ENCODE data around the gene PRKG1.
"Not testable (repeated sequence)": the region's sequence is repeated elsewhere in the genome, so short reads cannot be mapped to it uniquely, and the experiment has no call there.

PRKG1 gene

GRCh38 chr10:51321980-51322379 is 247.7 kb downstream of the PRKG1 start:
- no peak for DNase-seq (ENCODE audit: low spot score)

- no peak for DNase-seq (ENCODE audit: low spot score)
These were observed 251.4 kb downstream of the PRKG1 start for GRCh38 chr10:51325649-51326048.

GRCh38 chr10:51326174-51326573 is 251.9 kb downstream of the PRKG1 start:
- no peak for DNase-seq (ENCODE audit: low spot score)

GRCh38 chr10:51327432-51327831 is 253.1 kb downstream of the PRKG1 start:
- DNase-seq (ENCODE audit: low spot score): no peak

GRCh38 chr10:51340366-51340765 is 266.1 kb downstream of the PRKG1 start:
- DNase-seq (ENCODE audit: low spot score): no peak

- DNase-seq (ENCODE audit: low spot score): no peak
These were observed 266.7 kb downstream of the PRKG1 start for GRCh38 chr10:51340845-51341610.

GRCh38 chr10:51341745-51342144 is 267.5 kb downstream of the PRKG1 start:
- not testable (repeated sequence) for DNase-seq (ENCODE audit: low spot score)

- DNase-seq (ENCODE audit: low spot score): no peak
These were observed 268.1 kb downstream of the PRKG1 start for GRCh38 chr10:51342381-51342780.

- no peak for DNase-seq (ENCODE audit: low spot score)
These were observed 269.1 kb downstream of the PRKG1 start for GRCh38 chr10:51343391-51343790.

GRCh38 chr10:51344371-51344770 is 270.1 kb downstream of the PRKG1 start:
- no peak for DNase-seq (ENCODE audit: low spot score)

GRCh38 chr10:51348622-51349021 is 274.3 kb downstream of the PRKG1 start:
- no peak for DNase-seq (ENCODE audit: low spot score)

- no peak for DNase-seq (ENCODE audit: low spot score)
These were observed 282.9 kb downstream of the PRKG1 start for GRCh38 chr10:51357170-51357569.

GRCh38 chr10:51358227-51358626 is 283.9 kb downstream of the PRKG1 start:
- DNase-seq (ENCODE audit: low spot score): peak; percentile 6

- DNase-seq (ENCODE audit: low spot score): peak; percentile 11
These were observed 289.1 kb downstream of the PRKG1 start for GRCh38 chr10:51363415-51363814.

GRCh38 chr10:51364674-51365073 is 290.4 kb downstream of the PRKG1 start:
- DNase-seq (ENCODE audit: low spot score): no peak

- no peak for DNase-seq (ENCODE audit: low spot score)
These were observed 291.8 kb downstream of the PRKG1 start for GRCh38 chr10:51366044-51366443.

- no peak for DNase-seq (ENCODE audit: low spot score)
These were observed 292.8 kb downstream of the PRKG1 start for GRCh38 chr10:51367127-51367526.

- no peak for DNase-seq (ENCODE audit: low spot score)
These were observed 293.4 kb downstream of the PRKG1 start for GRCh38 chr10:51367694-51368093.

GRCh38 chr10:51368943-51369342 is 294.7 kb downstream of the PRKG1 start:
- no peak for DNase-seq (ENCODE audit: low spot score)

GRCh38 chr10:51369903-51370302 is 295.6 kb downstream of the PRKG1 start:
- peak; percentile 57 for DNase-seq (ENCODE audit: low spot score)

- DNase-seq (ENCODE audit: low spot score): no peak
These were observed 297.5 kb downstream of the PRKG1 start for GRCh38 chr10:51371743-51372142.

GRCh38 chr10:51375790-51376189 is 301.5 kb downstream of the PRKG1 start:
- no peak for DNase-seq (ENCODE audit: low spot score)

- DNase-seq (ENCODE audit: low spot score): peak; percentile 42
These were observed 303.0 kb downstream of the PRKG1 start for GRCh38 chr10:51377070-51377931.

Data from kidney tubule cell (primary cell).